Measurements from ENCODE around the gene LPAR1. TPM values are rescaled to one million over a fixed set of nuclear protein-coding genes. Genes with fewer than 3 reads are reported as not detected.

The LPAR1 gene
- total RNA-seq, 3 donors from 2014 or later = 27.5 to 44.9 (median 30.3) TPM

DNA sequence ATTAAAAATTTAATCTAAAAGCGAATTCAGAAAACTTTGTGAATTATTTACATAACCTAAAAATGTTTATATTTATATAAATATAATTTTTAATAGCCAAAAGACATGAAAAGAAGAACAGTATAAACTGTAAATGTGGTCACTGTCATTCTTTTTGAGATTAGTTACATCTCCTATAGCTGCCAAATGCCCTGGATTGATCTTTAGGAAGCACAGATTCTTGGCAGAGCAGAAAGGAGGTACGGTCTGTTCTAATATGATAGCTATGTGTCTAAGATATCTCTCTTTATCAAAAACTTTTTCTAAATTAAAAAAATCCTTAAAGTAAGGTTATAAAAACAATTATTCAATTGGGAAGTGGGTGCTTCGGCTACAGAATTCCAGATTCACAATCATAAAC is 151.0 kb downstream of the LPAR1 start:
- no peaks in the 10 kb centered on the region for H3K9me3 ChIP-seq
- no peak for DNase-seq
- no peak for ATAC-seq
- no peak overlapping the region for H3K4me3 ChIP-seq
- H3K36me3 ChIP-seq (ENCODE audit: low read depth) = no peaks in the 10 kb centered on the region
- intact Hi-C loops (cut with DNase I, micrococcal nuclease) = no loop called here
- no peaks in the 10 kb centered on the region for H3K4me1 ChIP-seq (ENCODE audit: low read depth)
- no peak for TF ChIP-seq CTCF (IDR thresholded peaks at IDR 0.05)

DNA sequence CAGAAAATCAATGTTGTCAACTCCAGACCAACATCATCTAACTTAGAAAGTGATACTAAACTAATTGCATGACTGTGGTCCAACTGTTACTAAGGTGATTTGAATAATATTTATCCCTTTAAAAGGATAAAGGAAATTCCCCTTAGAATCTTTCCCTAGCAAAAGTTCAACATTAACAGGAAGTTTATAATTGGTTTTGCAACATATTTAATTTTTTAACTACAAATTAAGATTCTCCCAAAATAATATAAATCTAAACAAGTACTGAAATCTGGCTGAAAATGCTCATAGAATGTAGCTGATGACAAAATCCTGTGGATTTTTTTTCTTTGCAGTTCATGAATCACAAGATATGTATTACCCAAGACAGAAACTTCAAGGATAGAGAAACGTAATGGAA is 151.4 kb downstream of the LPAR1 start:
- no peaks in the 10 kb centered on the region for H3K9me3 ChIP-seq
- no peaks in the 10 kb centered on the region for H3K4me1 ChIP-seq (ENCODE audit: low read depth)
- ATAC-seq (no peak), DNase-seq (no peak)
- no peak for TF ChIP-seq CTCF (IDR thresholded peaks at IDR 0.05)
- intact Hi-C loops (cut with DNase I, micrococcal nuclease) = no loop called here
- H3K36me3 ChIP-seq (ENCODE audit: low read depth) = no peaks in the 10 kb centered on the region
- no peak overlapping the region for H3K4me3 ChIP-seq

GRCh38 chr9:110880189-110880588 is 158.1 kb downstream of the LPAR1 start:
- Histone ChIP-seq H3K36me3 (ENCODE audit: low read depth) (no peaks in the 10 kb centered on the region), H3K9me3 (no peaks in the 10 kb centered on the region), H3K4me3 (no peak overlapping the region), H3K4me1 (ENCODE audit: low read depth) (no peaks in the 10 kb centered on the region)
- no peak for TF ChIP-seq CTCF (IDR thresholded peaks at IDR 0.05)
- intact Hi-C loops (cut with DNase I, micrococcal nuclease) = no loop called here
- no peak for ATAC-seq
- DNase-seq = no peak

DNA sequence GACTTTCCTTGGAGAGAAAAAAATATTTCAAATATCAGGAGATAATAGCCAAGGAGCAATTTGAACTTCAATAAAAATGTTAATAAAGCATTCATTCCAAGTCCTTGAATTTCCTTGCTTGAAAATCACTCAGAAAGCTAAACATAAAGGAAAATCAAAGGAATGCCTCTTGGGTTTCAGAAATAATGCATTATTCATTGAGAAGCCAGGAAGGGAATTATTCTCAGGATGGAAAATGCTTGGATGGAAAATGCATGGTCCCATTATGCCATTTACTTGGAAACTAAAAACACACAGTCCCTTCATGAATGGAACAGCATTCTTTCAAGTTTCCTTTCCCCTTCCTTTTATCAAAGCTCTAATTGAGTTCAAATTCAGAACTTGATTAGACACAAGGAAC is 160.9 kb downstream of the LPAR1 start:
- ATAC-seq = no peak

GRCh38 chr9:110876929-110877328 is 161.3 kb downstream of the LPAR1 start:
- ATAC-seq = no peak
- DNase-seq = no peak
- no peak for TF ChIP-seq CTCF (IDR thresholded peaks at IDR 0.05)
- Histone ChIP-seq H3K9me3 (no peaks in the 10 kb centered on the region), H3K4me1 (ENCODE audit: low read depth) (no peaks in the 10 kb centered on the region), H3K4me3 (no peak overlapping the region), H3K36me3 (ENCODE audit: low read depth) (no peaks in the 10 kb centered on the region)
- intact Hi-C loops (cut with DNase I, micrococcal nuclease) = no loop called here

More for the DNA sequence above, 160.9 kb downstream of the LPAR1 start:
- Histone ChIP-seq H3K36me3 (ENCODE audit: low read depth) (no peaks in the 10 kb centered on the region), H3K9me3 (no peaks in the 10 kb centered on the region), H3K4me1 (ENCODE audit: low read depth) (no peaks in the 10 kb centered on the region), H3K4me3 (no peak overlapping the region)
- no peak for DNase-seq
- intact Hi-C loops (cut with DNase I, micrococcal nuclease) = no loop called here
- no peak for TF ChIP-seq CTCF (IDR thresholded peaks at IDR 0.05)

Data from mucosa of descending colon (tissue), 3 donors.